Stimulated activated CD8-positive, alpha-beta memory T cell treated with anti-CD3 and anti-CD28 coated beads, Interleukin-2, amount 100 ng/mL, for 48 hours (primary cell): Measurements from ENCODE around the gene NCL.
"Not testable (repeated sequence)": the region's sequence is repeated elsewhere in the genome, so short reads cannot be mapped to it uniquely, and the experiment has no call there.

Experiments
- DNase-seq, 2 donors: peaks; one replicate each; pipeline ENCODE4 v3.0.0-alpha.2; 2020; ENCODE audit warnings: low read depth in 2 of 2

The NCL gene

DNA sequence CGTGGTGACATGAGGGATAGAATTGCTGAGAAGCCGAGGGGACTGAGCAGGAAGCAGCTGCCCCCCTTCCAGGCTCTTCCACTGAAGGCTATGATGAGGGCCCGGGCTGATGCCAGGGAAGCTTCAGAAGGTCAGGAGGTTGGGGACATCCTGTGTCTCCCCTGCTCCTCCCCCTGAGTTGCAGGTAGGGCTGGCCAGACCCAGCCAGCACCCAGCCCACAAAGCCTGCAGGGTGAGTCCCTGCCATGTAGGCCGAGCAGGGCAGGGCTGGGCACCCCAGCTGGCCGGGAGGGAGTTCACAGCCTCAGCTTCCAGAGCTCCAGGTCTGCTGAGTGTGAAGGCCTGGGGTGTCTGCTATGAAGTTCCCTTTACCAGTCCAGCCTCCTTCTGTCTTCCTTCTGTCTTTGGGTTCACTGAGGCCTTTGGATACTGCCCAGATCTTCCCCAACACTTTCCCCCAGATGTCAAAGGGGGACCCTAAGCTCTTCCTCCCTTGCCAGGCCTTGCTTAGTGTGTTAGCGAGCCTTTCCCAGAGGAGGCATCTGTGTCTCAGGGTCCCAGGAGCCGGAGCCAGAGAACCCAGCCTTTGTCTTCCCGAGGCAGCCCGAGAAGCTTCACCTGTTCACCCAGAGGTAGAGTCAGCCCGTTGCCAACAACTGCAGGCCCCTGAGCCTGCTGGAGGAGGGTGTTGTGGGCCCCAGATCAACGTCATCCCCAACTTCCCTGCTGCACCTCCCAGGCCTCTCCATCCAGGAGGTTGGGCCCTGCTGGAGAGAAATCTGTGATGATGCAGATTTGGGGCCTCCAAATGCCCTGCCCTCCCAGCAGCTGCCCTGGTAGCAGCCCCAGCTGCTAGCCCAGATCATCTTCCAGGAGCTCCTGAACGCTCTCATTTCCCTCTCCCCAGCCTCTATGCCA is 3.6 kb upstream of the NCL start:
- no peak for DNase-seq

GRCh38 chr2:231467016-231467545 is 2.8 kb upstream of the NCL start:
- DNase-seq = no peak

GRCh38 chr2:231464576-231465540 is 574 bp upstream of the NCL start:
- DNase-seq = peak; percentile 99

DNA sequence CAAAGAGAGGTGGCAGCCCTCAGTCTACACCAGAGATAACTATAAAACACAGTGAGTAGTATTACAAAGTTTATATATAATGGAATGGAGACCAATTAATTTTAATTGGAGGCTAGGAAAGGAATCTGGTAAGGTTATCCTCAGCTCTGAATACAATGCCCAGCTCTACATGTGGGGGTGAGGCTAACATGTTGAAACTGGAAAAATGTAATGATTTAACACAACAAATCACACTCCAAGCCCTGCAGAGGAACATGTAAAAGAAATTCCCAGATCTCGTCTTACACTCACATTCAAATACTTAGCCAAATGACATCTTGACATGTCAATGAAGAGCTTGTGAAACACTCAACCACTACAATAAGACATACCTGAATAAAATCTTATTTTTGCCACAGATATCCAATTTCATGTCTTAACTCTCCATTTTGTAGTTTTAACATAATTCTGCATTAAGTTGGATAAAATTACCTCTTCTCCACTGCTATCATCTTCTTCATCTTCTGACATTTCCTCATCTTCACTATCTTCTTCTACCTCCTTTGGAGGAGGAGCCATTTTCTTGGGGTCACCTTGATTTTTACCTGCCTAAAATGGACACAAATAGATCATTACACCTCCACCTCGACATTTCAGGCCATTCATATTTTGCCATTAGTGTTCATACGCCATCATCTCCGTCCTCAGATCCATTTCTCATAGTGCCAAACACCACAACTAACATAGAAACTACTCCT is 1.4 kb downstream of the NCL start:
- DNase-seq = no peak

DNA sequence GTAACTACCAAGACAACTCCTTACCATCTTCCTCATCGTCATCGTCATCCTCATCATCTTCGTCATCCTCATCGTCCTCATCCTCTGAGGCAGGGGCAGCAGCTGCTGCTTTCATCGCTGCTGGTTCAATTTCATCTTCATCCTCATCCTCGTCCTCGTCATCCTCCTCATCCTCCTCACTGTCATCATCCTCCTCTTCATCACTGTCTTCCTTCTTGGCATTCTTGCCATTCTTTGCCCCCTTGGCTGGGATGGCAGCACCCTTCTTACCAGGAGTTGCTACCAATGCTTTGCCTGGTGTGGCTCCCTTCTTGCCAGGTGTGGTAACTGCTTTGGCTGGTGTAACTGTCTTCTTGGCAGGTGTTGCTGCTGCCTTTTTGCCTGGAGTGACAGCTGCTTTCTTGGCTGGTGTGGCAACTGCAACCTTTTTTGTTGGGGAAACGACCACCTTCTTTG is 2.7 kb downstream of the NCL start:
- no peak for DNase-seq

- not testable (repeated sequence) for DNase-seq
Measured at GRCh38 chr2:231460841-231461240, 3.4 kb downstream of the NCL start.

DNA sequence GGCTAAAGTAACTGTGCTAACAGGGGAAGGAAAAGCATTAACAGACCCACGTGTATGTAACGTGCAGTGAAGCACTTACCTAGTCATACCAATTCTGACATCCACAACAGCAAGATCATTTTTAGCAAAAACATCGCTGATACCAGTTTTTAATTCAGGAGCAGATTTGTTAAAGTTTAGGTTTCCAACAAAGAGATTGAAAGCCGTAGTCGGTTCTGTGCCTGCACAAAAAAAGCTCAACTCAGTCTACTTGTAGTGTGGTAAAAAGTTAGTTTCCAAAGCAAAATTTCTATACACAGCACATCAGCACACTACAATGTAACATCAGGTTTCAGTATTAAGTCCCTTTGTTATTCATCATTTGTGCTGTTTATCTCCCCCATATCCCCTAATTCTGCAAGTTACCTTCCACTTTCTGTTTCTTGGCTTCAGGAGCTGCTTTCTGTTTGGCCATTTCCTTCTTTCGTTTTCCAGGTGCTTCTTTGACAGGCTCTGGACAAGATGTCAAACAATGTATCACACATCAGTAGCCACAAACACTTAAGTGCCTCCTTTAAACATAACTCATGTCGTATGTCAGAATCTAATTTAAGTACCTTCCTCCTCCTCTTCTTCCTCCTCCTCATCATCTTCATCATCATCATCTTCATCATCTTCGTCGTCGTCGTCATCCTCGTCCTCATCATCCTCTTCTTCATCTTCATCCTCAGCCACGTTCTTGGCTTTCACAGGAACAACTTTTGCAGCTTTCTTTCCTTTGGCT is 4.0 kb downstream of the NCL start:
- no peak for DNase-seq

GRCh38 chr2:231458368-231458767 is 5.9 kb downstream of the NCL start:
- no peak for DNase-seq

- no peak for DNase-seq
Measured at GRCh38 chr2:231457101-231457500, 7.2 kb downstream of the NCL start.

DNA sequence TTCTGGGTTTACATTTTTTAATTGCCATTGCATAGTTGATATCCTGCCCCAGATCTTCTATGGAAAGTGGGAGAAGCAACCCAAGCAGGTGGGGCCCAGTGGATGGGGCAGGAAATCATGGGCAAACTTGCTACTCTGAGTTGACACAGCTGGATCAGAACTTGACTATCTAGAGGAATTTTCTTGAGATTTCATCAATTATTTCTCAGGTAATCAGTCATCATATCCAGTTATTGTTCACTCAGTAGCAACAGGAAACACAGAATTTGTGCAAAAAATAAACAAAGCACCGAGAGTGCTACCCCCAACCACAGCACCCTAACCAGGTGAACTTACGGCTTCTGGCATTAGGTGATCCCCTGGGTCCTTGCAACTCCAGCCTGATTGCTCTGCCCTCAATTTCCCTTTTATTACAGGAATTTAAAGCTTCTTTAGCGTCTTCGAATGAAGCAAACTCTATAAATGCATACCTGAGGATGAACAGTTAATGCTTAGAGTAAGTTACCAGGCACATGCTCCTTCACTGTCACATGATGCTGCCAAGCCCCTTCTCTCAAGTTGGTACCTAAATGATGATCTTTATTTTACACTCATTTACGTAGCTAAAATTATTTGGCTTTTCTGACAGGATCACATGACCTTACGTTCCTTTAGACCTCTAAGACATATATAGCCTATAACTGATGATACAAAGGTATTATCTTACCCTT is 7.8 kb downstream of the NCL start:
- DNase-seq = no peak

- DNase-seq = no peak
Measured at GRCh38 chr2:231455890-231456289, 8.4 kb downstream of the NCL start.

- no peak for DNase-seq
Measured at GRCh38 chr2:231455222-231455621, 9.1 kb downstream of the NCL start.

DNA sequence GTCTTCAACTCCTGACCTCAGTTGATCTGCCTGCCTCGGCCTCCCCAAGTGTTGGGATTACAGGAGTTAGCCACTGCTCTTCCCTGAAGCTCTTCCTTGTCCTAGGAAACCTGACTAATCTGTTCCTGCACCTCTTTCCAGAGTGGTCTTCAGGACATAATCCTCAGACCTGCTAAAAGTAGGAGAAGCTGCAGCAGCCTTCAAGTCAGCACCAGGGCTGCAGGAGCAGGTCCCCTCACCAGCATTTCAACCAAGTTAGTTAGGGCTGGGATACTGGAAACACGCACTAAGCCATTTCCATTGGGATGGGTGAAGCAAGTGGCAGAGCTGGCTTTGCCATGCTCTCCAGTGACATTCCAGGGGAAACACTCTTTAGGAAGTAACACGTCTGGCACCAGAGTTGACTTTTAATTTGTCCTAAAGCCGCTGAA is 9.9 kb downstream of the NCL start:
- no peak for DNase-seq

GRCh38 chr2:231452799-231453508 is 11.3 kb downstream of the NCL start:
- DNase-seq = no peak

DNA sequence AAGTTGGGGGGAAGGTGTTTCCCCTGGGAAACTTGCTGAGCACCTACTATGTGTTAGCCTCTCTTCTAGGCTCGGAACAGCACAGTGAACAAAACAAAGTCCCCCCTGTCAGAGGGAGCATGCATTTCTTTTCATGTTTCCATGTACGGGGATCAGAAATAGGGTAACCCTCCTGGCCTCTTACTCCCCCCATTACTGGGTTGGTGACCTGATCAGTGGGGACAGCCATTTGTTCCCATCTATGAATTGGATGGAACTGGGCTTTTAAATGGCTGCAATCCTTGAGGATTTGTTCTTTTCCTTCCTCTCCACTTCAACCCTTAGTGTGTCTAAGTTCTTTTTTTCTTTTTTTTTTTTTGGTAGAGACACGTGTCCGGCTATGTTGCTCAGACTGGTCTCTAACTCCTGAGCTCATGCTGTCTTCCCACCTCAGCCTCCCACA is 13.7 kb downstream of the NCL start:
- DNase-seq = no peak

DNA sequence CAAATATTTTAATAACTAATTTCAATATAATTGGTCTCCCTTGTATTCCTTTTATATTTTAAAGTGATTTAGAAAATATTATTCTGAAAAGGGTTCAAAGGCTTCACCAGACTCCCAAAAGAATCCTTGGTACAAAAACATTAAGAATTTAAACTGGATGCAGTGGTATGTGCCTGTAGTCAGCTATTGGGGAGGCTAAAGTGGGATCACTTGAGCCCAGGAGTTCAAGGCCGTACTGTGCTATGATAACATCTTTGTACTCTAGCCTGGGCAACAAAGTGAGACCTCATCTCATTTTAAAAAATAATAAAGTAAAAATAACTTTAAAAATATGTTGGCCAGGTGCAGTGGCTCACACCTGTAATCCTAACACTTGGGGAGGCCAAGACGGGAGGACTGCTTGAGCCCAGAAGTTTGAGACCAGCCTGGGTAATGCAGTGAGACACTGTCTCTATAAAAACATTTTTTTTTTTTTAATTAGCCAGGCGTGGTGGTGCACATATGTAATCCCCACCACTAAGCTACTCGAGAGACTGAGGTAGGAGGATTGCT is 14.7 kb downstream of the NCL start:
- DNase-seq = no peak

DNA sequence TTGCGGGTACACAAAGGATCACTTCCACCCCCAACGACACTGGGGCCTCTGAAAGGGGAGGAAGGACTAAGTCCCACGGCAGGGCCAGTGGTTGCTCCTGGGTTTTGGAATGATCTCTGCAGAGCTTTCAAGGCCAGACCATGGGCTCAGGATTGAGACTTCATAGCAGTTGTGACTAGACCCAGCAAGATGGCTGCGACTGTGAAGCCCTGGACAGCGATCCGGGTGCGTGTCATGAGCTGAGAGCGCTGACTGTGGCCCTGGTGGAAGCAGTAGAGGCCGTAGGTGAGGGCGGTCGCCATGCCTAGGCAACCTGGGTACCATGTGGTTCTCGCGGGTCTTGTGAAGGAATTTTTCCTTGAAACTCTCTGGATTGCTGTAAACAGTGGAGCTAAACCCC is 27.3 kb downstream of the NCL start:
- no peak for DNase-seq

DNA sequence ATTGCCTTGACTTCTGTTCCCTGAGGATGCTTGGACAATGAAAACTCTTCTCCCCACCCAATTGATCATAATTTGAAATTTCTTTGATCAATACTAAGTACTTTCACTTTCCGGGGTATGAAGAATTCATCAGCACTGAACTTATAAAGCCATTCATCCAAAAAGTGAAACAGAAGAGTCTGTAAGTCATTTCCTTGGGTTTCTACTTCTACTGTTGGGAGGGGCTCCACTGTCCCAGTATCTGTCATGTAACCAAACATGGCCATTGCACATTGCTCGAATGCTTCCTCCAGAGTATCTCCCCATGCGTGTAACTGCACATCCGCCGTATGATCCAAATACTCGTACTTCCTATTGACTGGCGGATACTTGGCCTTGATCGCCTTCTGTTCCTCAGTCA is 30.3 kb downstream of the NCL start:
- DNase-seq = no peak

GRCh38 chr2:231431606-231432005 is 32.7 kb downstream of the NCL start:
- no peak for DNase-seq
